PC-3 (cell line): ENCODE measurements around the gene CHAF1A. TPM values are rescaled to one million over a fixed set of nuclear protein-coding genes. Genes with fewer than 3 reads are reported as not detected.

ENCODE experiments used
- ATAC-seq: fragments of 200-7000 bp; cut with Tn5 transposase; 2 replicates; pipeline ENCODE4 v1.9.1; 2020; ENCODE audit warnings: mild to moderate bottlenecking, moderate library complexity
- BruUV-seq: library from RNA; stranded (reverse); fragments of 400-500 nt; replicated peaks from 2 replicates; lab custom pipeline; 2021; lab: Mats Ljungman, UMichigan
- CTCF ChIA-PET: fragments of 300-600 bp; sonication (Branson Sonifier 250); formaldehyde crosslinking; loops from one replicate; lab custom pipeline; 2022; ENCODE audit warnings: antibody characterized with exemption; lab: Charles Lee
- POLR2A ChIA-PET: fragments of 300-600 bp; sonication (Branson Sonifier 250); formaldehyde crosslinking; loops from one replicate; lab custom pipeline; 2022; ENCODE audit warnings: antibody characterized with exemption; ENCODE audit not compliant: unreplicated experiment; lab: Charles Lee
- DNase-seq: peaks from one replicate; pipeline ENCODE4 v3.0.0-alpha.2; 2015
- H2AFZ ChIP-seq: fragments of 300-600 bp; sonication (generic); 2 replicates; pipeline ENCODE4 v1.6.0; 2016; ENCODE audit warnings: antibody characterized with exemption, low read length
- H3F3A ChIP-seq: fragments of 300-600 bp; sonication (generic); one replicate; pipeline ENCODE4 v1.6.0; 2017; ENCODE audit warnings: antibody characterized with exemption, low read length, control low read depth, mild to moderate bottlenecking; ENCODE audit not compliant: unreplicated experiment
- H3K27ac ChIP-seq: fragments of 300-600 bp; sonication (generic); 2 replicates; pipeline ENCODE4 v1.5.1; 2016; ENCODE audit warnings: mild to moderate bottlenecking, low read length
- H3K27me3 ChIP-seq: fragments of 300-600 bp; sonication (generic); 2 replicates; pipeline ENCODE4 v1.6.1; 2016; ENCODE audit warnings: low read length, mixed read lengths
- H3K36me3 ChIP-seq: fragments of 300-600 bp; sonication (generic); 2 replicates; pipeline ENCODE4 v1.6.1; 2016; ENCODE audit warnings: low read depth, mixed run types, low read length, mixed read lengths
- H3K4me1 ChIP-seq: fragments of 300-600 bp; sonication (generic); 2 replicates; pipeline ENCODE4 v1.5.1; 2016; ENCODE audit warnings: low read length; ENCODE audit not compliant: insufficient read depth
- H3K4me2 ChIP-seq: fragments of 300-600 bp; sonication (generic); 2 replicates; pipeline ENCODE4 v1.6.0; 2016; ENCODE audit warnings: low read length
- H3K4me3 ChIP-seq: fragments of 300-600 bp; sonication (generic); 2 replicates; pipeline ENCODE4 v1.5.1; 2016; ENCODE audit warnings: mild to moderate bottlenecking, low read length, mixed read lengths
- H3K79me2 ChIP-seq: fragments of 300-600 bp; sonication (generic); 2 replicates; pipeline ENCODE4 v1.6.1; 2017; ENCODE audit warnings: low read length, mixed read lengths
- H3K9ac ChIP-seq: fragments of 300-600 bp; sonication (generic); 2 replicates; pipeline ENCODE4 v1.6.0; 2016; ENCODE audit warnings: mild to moderate bottlenecking, low read length
- H3K9me2 ChIP-seq: fragments of 300-600 bp; sonication (generic); replicated peaks from 2 replicates; pipeline ENCODE4 v1.6.1; 2016; ENCODE audit warnings: mixed run types, low read length, mixed read lengths
- H3K9me3 ChIP-seq: fragments of 300-600 bp; sonication (generic); 2 replicates; pipeline ENCODE4 v1.6.1; 2016; ENCODE audit warnings: low read length, mixed read lengths
- H4K20me1 ChIP-seq: fragments of 300-600 bp; sonication (generic); 2 replicates; pipeline ENCODE4 v1.6.1; 2016; ENCODE audit warnings: low read length, mixed read lengths
- CTCF ChIP-seq: fragments of 300-600 bp; sonication (generic); conservative IDR thresholded peaks from 2 replicates; pipeline ENCODE4 v1.5.1; 2017; ENCODE audit warnings: antibody characterized with exemption, low read depth, mild to moderate bottlenecking, low read length
- EZH2 ChIP-seq: fragments of 300-600 bp; sonication (generic); IDR thresholded peaks from one replicate; pipeline ENCODE4 v1.6.1; 2017; ENCODE audit warnings: antibody characterized with exemption, mild to moderate bottlenecking, low read length; ENCODE audit not compliant: unreplicated experiment
- EZH2phosphoT487 ChIP-seq: fragments of 300-600 bp; sonication (generic); IDR thresholded peaks from 2 replicates; pipeline ENCODE4 v1.6.1; 2018; ENCODE audit warnings: mild to moderate bottlenecking, antibody characterized with exemption, low read length, borderline replicate concordance
- intact Hi-C: fragments of 100-400 bp; cut with micrococcal nuclease; formaldehyde crosslinking; loops from 2 replicates; pipeline ENCODE4 v1.9.0; 2023
- total RNA-seq: library from RNA; depleted of rRNA; stranded (reverse); fragments of >200 nt; gene quantifications from 2 replicates; pipeline ENCODE4 v1.2.3, GENCODE V29; 2014

Gene CHAF1A
- total RNA-seq, 1 experiment from 2014 or later, result 48.9 TPM

DNA sequence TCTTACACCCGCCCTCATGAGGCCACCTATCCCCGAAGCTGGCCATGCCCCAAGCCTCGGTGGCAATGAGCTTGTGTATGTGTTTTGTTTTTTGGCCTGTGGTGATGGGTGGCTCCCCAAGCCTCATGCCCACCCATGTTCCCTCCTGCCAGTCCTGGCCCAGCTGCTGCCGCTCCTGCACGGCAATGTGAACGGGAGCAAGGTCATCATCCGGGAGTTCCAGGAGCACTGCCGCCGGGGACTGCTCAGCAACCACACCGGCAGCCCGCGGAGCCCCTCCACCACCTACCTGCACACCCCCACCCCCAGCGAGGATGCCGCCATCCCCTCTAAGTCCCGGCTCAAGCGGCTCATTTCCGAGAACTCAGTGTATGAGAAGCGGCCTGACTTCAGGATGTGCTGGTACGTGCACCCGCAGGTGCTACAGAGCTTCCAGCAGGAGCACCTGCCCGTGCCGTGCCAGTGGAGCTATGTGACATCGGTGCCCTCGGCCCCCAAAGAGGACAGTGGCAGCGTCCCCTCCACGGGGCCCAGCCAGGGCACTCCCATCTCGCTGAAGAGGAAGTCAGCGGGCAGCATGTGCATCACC lies 30.6 kb downstream of the CHAF1A start:
- no TSS peak for BruUV-seq
- intact Hi-C loops, result no loop called here
- CTCF ChIA-PET, result no interaction called here
- H4K20me1 ChIP-seq, result no peaks in the 10 kb centered on the region
- POLR2A ChIA-PET, result no interaction called here
- no peak overlapping the region for H3K9ac ChIP-seq
- H2AFZ ChIP-seq, result no peak overlapping the region
- H3K4me2 ChIP-seq, result no peak overlapping the region
- H3K4me3 ChIP-seq, result no peak overlapping the region
- DNase-seq (no peak), ATAC-seq (no peak)
- H3K4me1 ChIP-seq, result no peaks in the 10 kb centered on the region
- no peaks in the 10 kb centered on the region for H3K9me3 ChIP-seq
- TF ChIP-seq CTCF, result no peak
- TF ChIP-seq EZH2, result no peak
- no peak for TF ChIP-seq EZH2phosphoT487
- no peaks in the 10 kb centered on the region for H3K9me2 ChIP-seq
- no peaks in the 10 kb centered on the region for H3K27me3 ChIP-seq
- no peak overlapping the region for H3K27ac ChIP-seq
- H3K36me3 ChIP-seq, result peaks cover 4% of the 10 kb centered on the region; the same call in 1 of the 2 replicates
- no peaks in the 10 kb centered on the region for H3F3A ChIP-seq
- H3K79me2 ChIP-seq, result no peaks in the 10 kb centered on the region

DNA sequence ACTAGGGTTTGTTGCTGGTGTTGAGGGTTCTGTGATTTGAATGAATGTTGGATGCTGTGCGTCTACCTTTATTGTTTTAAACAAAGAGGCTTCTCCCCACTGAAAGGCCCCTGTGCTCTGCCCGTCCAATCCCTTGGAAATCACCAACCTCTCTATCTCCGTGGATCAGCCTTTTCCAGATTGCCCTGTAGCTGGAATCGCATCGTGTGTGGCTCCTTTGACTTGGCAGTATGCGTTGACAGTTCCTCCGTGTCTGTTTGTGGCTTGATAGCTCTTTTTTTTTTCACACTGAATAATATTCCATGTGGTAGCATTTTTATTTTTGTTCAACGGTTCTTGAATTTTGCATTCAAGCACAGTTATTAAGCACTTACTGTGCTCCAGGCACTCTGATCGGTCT lies 32.0 kb downstream of the CHAF1A start:
- no peak overlapping the region for H3K4me2 ChIP-seq
- H3K9me3 ChIP-seq, result no peaks in the 10 kb centered on the region
- H3K27ac ChIP-seq, result no peak overlapping the region
- H3K9ac ChIP-seq, result no peak overlapping the region
- H3F3A ChIP-seq, result no peaks in the 10 kb centered on the region
- intact Hi-C loops, result no loop called here
- H3K9me2 ChIP-seq, result no peaks in the 10 kb centered on the region
- no TSS peak for BruUV-seq
- DNase-seq (no peak), ATAC-seq (no peak)
- no peaks in the 10 kb centered on the region for H3K79me2 ChIP-seq
- H4K20me1 ChIP-seq, result no peaks in the 10 kb centered on the region
- POLR2A ChIA-PET, result interaction anchor here (0.5 kb wide), 1 partner anchor 42 kb away, joined by 3 read pairs; no protein-coding TSS in a partner anchor
- H3K4me3 ChIP-seq, result no peak overlapping the region
- TF ChIP-seq EZH2phosphoT487 (no peak), EZH2 (no peak), CTCF (no peak)
- CTCF ChIA-PET, result no interaction called here
- no peaks in the 10 kb centered on the region for H3K27me3 ChIP-seq
- no peaks in the 10 kb centered on the region for H3K4me1 ChIP-seq
- no peak overlapping the region for H2AFZ ChIP-seq
- peaks cover 4% of the 10 kb centered on the region; the same call in 1 of the 2 replicates for H3K36me3 ChIP-seq

DNA sequence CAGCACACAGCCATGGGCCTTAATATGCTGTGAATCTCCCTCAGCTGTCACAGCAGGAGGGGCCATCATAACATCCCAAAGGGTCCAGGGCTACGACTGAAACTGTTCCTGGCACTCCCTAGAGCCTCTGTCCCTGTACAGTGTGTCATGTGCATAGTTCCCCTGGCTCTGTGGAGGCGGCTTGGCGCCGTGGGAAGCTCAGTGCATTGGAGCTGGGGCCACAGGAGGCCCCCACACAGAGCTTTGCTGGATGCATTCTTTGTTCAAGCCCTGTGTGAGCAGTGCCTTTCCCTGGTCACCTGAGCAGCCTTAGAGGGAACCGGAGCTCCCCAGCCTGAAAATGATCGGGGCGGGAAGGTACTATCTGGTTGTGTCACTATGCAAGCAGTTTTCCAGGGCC lies 33.8 kb downstream of the CHAF1A start:
- Histone ChIP-seq H3K27me3 (no peaks in the 10 kb centered on the region), H3F3A (no peaks in the 10 kb centered on the region)

More for the DNA sequence above, 33.8 kb downstream of the CHAF1A start:
- intact Hi-C loops, result no loop called here
- DNase-seq, result no peak
- no peaks in the 10 kb centered on the region; the same call in 1 of the 2 replicates for H3K36me3 ChIP-seq
- no peaks in the 10 kb centered on the region for H3K9me2 ChIP-seq
- H4K20me1 ChIP-seq, result no peaks in the 10 kb centered on the region
- no TSS peak for BruUV-seq
- no peak for TF ChIP-seq EZH2
- TF ChIP-seq EZH2phosphoT487, result no peak
- TF ChIP-seq CTCF, result no peak
- H3K9ac ChIP-seq, result no peak overlapping the region
- ChIA-PET CTCF (no interaction called here), POLR2A (no interaction called here)
- no peak overlapping the region for H3K4me3 ChIP-seq
- ATAC-seq, result no peak
- no peaks in the 10 kb centered on the region for H3K9me3 ChIP-seq
- no peaks in the 10 kb centered on the region for H3K79me2 ChIP-seq
- no peak overlapping the region for H2AFZ ChIP-seq
- H3K27ac ChIP-seq, result no peak overlapping the region
- H3K4me2 ChIP-seq, result no peak overlapping the region
- no peaks in the 10 kb centered on the region for H3K4me1 ChIP-seq
